ENCODE measurements around the gene TPI1. TPM values are rescaled to one million over a fixed set of nuclear protein-coding genes. Genes with fewer than 3 reads are reported as not detected.

TPI1 gene
- total and polyA plus RNA-seq, 8 donors: 394 to 521 (median 444) TPM

- H3K4me3 ChIP-seq: no peak overlapping the region
- TF ChIP-seq CTCF (IDR thresholded peaks at IDR 0.05): no peak
- intact Hi-C loops (cut with DNase I): no loop called here
- peaks cover 0 to 40% of the 10 kb centered on the region in 2 donors for H3K27me3 ChIP-seq
- peaks cover 0 to 24% of the 10 kb centered on the region in 2 donors for H3K4me1 ChIP-seq
- no peak overlapping the region for H3K27ac ChIP-seq
- H3K36me3 ChIP-seq: no peaks in the 10 kb centered on the region
- DNase-seq (peak in 1 of 4 donors; percentile 28), ATAC-seq (no peak)
- H3K9me3 ChIP-seq: no peaks in the 10 kb centered on the region
These were observed 45.0 kb downstream of the TPI1 start for GRCh38 chr12:6912164-6912935.

GRCh38 chr12:6914246-6914946 lies 47.1 kb downstream of the TPI1 start, which contains the start of gene ENO2:
Gene ENO2 (plus strand): TSS chr12:6914580. CDS start chr12:6915833, 1,253 bp downstream.
- no peaks in the 10 kb centered on the region for H3K9me3 ChIP-seq
- H3K27me3 ChIP-seq: peaks cover 0 to 40% of the 10 kb centered on the region in 2 donors
- intact Hi-C loops (cut with DNase I): no loop called here
- no peak for TF ChIP-seq CTCF (IDR thresholded peaks at IDR 0.05)
- ATAC-seq (peak; percentile 92), DNase-seq (peak in 3 of 4 donors; percentile 69 to 92 (median 84))
- peaks cover 0 to 24% of the 10 kb centered on the region in 2 donors for H3K4me1 ChIP-seq
- H3K27ac ChIP-seq: peak within 1 kb of the TSS; percentile 61 to 66
- H3K4me3 ChIP-seq: peak within 1 kb of the TSS; percentile 44 to 58
- H3K36me3 ChIP-seq: peaks cover 0 to 8% of the 10 kb centered on the region in 2 donors

GRCh38 chr12:6914947-6915788 lies 47.8 kb downstream of the TPI1 start:
- peaks cover 0 to 12% of the 10 kb centered on the region in 2 donors for H3K36me3 ChIP-seq
- H3K4me3 ChIP-seq: peak overlapping the region; percentile 44 to 58
- no peak for TF ChIP-seq CTCF (IDR thresholded peaks at IDR 0.05)
- H3K4me1 ChIP-seq: peaks cover 0 to 24% of the 10 kb centered on the region in 2 donors
- peak overlapping the region; percentile 61 to 66 for H3K27ac ChIP-seq
- ATAC-seq (peak; percentile 22), DNase-seq (peak in 1 of 4 donors; percentile 33)
- intact Hi-C loops (cut with DNase I): no loop called here
- H3K27me3 ChIP-seq: peaks cover 0 to 40% of the 10 kb centered on the region in 2 donors
- no peaks in the 10 kb centered on the region for H3K9me3 ChIP-seq

GRCh38 chr12:6915789-6916285 lies 48.5 kb downstream of the TPI1 start:
- Histone ChIP-seq H3K9me3 (no peaks in the 10 kb centered on the region), H3K27me3 (peaks cover 0 to 40% of the 10 kb centered on the region in 2 donors), H3K4me1 (peaks cover 0 to 24% of the 10 kb centered on the region in 2 donors), H3K36me3 (peaks cover 0 to 16% of the 10 kb centered on the region in 2 donors), H3K27ac (no peak overlapping the region), H3K4me3 (no peak overlapping the region)
- TF ChIP-seq CTCF (IDR thresholded peaks at IDR 0.05): no peak
- intact Hi-C loops (cut with DNase I): no loop called here
- peak in 1 of 4 donors; percentile 32 for DNase-seq
- ATAC-seq: no peak

All from left lung (tissue), 10 donors.